Hepatocyte (in vitro differentiated cells): Measurements from ENCODE around the gene EPHA1.
"Not testable (repeated sequence)": the region's sequence is repeated elsewhere in the genome, so short reads cannot be mapped to it uniquely, and the experiment has no call there.

ENCODE experiments used
- EZH2 ChIP-seq: fragments of 200-600 bp; sonication (generic); IDR thresholded peaks from 2 replicates; pipeline ENCODE4 v1.6.1; 2016; ENCODE audit warnings: antibody characterized with exemption, mild to moderate bottlenecking, borderline replicate concordance
- EZH2phosphoT487 ChIP-seq: fragments of 200-600 bp; sonication (generic); IDR thresholded peaks from one replicate; pipeline ENCODE4 v1.6.1; 2018; ENCODE audit warnings: antibody characterized with exemption, mild to moderate bottlenecking, low read depth, moderate library complexity; ENCODE audit not compliant: unreplicated experiment, severe bottlenecking
- TF ChIP-seq, protein P1 (sequence below): fragments of 200-600 bp; sonication (generic); IDR thresholded peaks from 2 replicates; pipeline ENCODE4 v1.5.1; 2016; ENCODE audit warnings: antibody characterized with exemption, mild to moderate bottlenecking; ENCODE audit not compliant: poor library complexity

DNA sequence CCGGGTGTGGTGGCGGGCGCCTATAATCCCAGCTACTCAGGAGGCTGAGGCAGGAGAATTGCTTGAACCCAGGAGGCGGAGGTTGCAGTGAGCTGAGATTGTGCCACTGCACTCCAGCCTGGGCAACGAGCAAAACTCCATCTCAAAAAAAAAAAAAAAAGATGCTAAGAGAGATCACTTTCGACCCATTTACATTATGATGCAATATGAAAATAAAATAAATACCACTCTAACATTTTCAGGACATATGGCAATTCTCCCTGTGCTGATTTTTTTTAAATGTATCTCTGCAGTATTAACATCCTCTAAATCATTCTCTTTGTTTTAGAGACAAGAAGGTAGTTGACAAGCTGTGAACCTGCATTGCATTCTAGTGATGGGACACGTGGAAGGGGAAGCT, 6.6 kb upstream of the EPHA1 start:
- TF ChIP-seq, protein P1, sequence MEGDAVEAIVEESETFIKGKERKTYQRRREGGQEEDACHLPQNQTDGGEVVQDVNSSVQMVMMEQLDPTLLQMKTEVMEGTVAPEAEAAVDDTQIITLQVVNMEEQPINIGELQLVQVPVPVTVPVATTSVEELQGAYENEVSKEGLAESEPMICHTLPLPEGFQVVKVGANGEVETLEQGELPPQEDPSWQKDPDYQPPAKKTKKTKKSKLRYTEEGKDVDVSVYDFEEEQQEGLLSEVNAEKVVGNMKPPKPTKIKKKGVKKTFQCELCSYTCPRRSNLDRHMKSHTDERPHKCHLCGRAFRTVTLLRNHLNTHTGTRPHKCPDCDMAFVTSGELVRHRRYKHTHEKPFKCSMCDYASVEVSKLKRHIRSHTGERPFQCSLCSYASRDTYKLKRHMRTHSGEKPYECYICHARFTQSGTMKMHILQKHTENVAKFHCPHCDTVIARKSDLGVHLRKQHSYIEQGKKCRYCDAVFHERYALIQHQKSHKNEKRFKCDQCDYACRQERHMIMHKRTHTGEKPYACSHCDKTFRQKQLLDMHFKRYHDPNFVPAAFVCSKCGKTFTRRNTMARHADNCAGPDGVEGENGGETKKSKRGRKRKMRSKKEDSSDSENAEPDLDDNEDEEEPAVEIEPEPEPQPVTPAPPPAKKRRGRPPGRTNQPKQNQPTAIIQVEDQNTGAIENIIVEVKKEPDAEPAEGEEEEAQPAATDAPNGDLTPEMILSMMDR = not testable (repeated sequence)
- TF ChIP-seq EZH2phosphoT487, EZH2: not testable (repeated sequence)
